ENCODE data around the gene NHERF2.

DNA sequence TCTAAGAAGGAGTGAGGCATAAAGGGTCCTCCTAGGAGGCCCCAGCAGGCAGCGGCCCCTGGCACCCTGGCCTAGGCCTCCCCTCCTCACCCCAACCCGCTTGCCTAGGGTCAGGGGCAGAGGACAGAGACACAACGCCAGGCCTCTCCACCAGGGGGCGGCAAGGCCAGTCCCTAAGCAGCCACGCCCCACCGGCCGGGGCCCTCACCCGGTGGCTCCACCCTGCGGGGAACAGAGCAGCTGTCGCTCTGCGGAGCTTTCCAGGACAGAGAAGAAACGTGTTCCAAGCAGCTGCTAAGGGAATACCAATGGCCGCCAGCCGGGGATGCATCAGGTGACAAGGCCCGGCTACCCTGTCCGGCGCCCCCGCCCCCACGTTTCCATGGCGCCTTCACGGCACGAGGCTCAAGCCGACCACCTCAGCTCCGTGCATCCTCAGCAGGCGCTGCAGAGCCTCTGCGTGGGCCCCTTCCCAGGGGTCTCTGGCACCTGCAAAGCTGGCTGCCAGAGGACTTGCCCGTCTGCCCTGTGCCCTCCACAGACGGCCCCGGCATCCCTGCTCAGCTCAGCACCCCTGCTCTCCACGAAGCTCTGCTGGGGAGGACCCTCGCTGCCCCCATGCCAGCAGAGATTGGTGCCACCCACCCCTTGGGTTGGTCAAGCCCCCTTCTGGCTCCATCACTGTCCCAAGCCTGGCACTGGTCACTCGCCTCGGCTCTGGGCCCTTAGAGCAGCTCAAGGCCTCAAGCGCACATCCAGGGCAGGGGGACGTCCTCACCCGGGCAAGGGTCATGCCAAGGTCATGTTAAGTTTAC is 22.7 kb upstream of the NHERF2 start:
- TF ChIP-seq, protein P1, sequence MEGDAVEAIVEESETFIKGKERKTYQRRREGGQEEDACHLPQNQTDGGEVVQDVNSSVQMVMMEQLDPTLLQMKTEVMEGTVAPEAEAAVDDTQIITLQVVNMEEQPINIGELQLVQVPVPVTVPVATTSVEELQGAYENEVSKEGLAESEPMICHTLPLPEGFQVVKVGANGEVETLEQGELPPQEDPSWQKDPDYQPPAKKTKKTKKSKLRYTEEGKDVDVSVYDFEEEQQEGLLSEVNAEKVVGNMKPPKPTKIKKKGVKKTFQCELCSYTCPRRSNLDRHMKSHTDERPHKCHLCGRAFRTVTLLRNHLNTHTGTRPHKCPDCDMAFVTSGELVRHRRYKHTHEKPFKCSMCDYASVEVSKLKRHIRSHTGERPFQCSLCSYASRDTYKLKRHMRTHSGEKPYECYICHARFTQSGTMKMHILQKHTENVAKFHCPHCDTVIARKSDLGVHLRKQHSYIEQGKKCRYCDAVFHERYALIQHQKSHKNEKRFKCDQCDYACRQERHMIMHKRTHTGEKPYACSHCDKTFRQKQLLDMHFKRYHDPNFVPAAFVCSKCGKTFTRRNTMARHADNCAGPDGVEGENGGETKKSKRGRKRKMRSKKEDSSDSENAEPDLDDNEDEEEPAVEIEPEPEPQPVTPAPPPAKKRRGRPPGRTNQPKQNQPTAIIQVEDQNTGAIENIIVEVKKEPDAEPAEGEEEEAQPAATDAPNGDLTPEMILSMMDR (IDR thresholded peaks at IDR 0.05) = peak; percentile 99
- TF ChIP-seq POLR2AphosphoS5 (IDR thresholded peaks at IDR 0.05; ENCODE audit: low read depth, low read length) (peak; percentile 44; the same call in 1 of the 2 replicates), REST (IDR thresholded peaks at IDR 0.05; ENCODE audit: insufficient read depth in 1 of 2, low read depth in 2 of 2, low read length in 1 of 2) (no peak), TCF7L2 (IDR thresholded peaks at IDR 0.05; ENCODE audit: low read depth, low read length) (no peak), SIN3A (IDR thresholded peaks at IDR 0.05; ENCODE audit: borderline replicate concordance, insufficient read depth, low read depth, low read length) (peak; percentile 55; the same call in 1 of the 2 replicates)

All from Panc1 (cell line).